PC-9 (cell line): ENCODE results near the gene AUTS2.

Experiments
- CTCF ChIP-seq: fragments of 200-600 bp; sonication (generic); conservative IDR thresholded peaks from 2 replicates; pipeline ENCODE4 v1.6.1; 2017; ENCODE audit warnings: mixed run types, antibody characterized with exemption, mild to moderate bottlenecking, moderate library complexity
- EZH2 ChIP-seq: fragments of 200-600 bp; sonication (generic); IDR thresholded peaks from 2 replicates; pipeline ENCODE4 v1.8.0; 2017; ENCODE audit warnings: antibody characterized with exemption, low read depth

- no peak for TF ChIP-seq CTCF
- TF ChIP-seq EZH2: no peak
These were observed 1160.4 kb downstream of the AUTS2 start for GRCh38 chr7:70758646-70759045.
